Measurements from ENCODE around the gene RIN3. TPM values are rescaled to one million over a fixed set of nuclear protein-coding genes. Genes with fewer than 3 reads are reported as not detected.

Gene RIN3
- total and polyA plus RNA-seq, 2 of the 4 experiments (the other 2 are of a cell fraction): 2.5 to 11.1 TPM

DNA sequence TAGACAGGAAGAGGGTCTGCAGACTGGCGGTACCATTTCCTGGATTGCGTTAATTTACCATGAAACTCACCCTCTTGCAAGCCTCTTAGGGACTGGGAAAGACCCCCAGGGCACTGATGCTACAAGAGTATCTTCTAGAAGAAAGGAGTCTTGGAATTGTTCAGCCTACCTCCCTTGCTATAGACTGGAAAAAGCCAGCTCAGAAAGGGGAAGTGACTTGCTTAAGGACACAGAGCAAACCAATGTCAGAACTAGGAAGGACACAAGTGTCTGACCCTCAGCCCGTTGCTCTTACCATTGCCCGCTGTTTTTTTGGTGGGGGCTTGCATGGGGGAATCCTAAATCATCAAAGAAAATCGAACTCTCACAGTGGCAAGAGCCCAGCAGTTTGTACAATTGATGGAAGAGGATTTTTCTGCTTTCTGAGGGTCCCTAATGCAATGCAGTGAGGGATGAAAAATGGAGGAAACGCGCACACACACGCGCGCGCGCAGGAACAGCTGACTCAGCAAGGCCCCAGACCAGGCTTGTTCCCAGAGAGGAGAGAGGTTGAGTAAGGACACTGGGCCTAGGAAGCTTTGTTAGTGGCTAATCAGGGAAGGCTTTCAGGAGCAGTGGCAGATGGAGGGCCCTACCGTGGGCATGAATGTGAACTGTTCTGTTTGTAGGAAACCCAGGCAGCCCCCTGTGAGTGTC is 50.9 kb downstream of the RIN3 start:
- Histone ChIP-seq H2BK20ac (ENCODE audit: low read depth, low read length) (no peak overlapping the region), H2BK15ac (ENCODE audit: low read depth, low read length) (no peak overlapping the region), H4K91ac (ENCODE audit: insufficient read depth, low read depth, low read length) (peak overlapping the region; percentile 15; the same call in 1 of the 2 replicates), H3K27ac (ENCODE audit: insufficient read depth, low read length) (no peak overlapping the region), H3K9ac (ENCODE audit: low read depth, low read length) (no peak overlapping the region), H3K56ac (ENCODE audit: extremely low read depth, insufficient read depth, low read length) (no peak overlapping the region), H2AK9ac (replicated peaks; ENCODE audit: low read depth, low read length, poor library complexity) (no peak overlapping the region), H4K8ac (ENCODE audit: low read depth in 2 of 2, low read length in 2 of 2) (no peak overlapping the region), H3K4me3 (ENCODE audit: insufficient read depth, low read depth, low read length) (no peak overlapping the region), H3K9me1 (ENCODE audit: insufficient read depth, low read length) (peaks cover 19% of the 10 kb centered on the region), H3K79me1 (ENCODE audit: low read depth in 1 of 2, low read length in 2 of 2) (peaks cover 15 to 68% of the 10 kb centered on the region in 2 experiments), H3K23ac (ENCODE audit: low read depth, low read length) (no peak overlapping the region), H4K20me1 (ENCODE audit: insufficient read depth, low read length) (no peaks in the 10 kb centered on the region; the same call in 1 of the 2 replicates), H3K18ac (ENCODE audit: low read depth, low read length) (no peak overlapping the region), H3K27me3 (ENCODE audit: control insufficient read depth, insufficient read depth, low read length) (no peaks in the 10 kb centered on the region), H3K4me1 (ENCODE audit: control insufficient read depth, insufficient read depth, low read length) (peaks cover 16% of the 10 kb centered on the region), H2AK5ac (ENCODE audit: low read depth, low read length) (0 out of 2 replicates have a peak overlapping the region, but pooled peaks have one; percentile 6), H3K14ac (replicated peaks; ENCODE audit: low read depth, low read length) (no peak overlapping the region), H3K4ac (ENCODE audit: low read depth, low read length) (no peak overlapping the region; the same call in 1 of the 2 replicates), H2BK120ac (ENCODE audit: low read depth, low read length) (peak overlapping the region; percentile 16; the same call in 1 of the 2 replicates), H2BK5ac (ENCODE audit: low read depth, low read length, poor library complexity, severe bottlenecking) (peak overlapping the region; percentile 12), H2AFZ (replicated peaks; ENCODE audit: low read length, poor library complexity) (no peak overlapping the region), H3K9me3 (ENCODE audit: control insufficient read depth, insufficient read depth, low read length) (peaks cover 4% of the 10 kb centered on the region; the same call in 1 of the 2 replicates), H3K36me3 (ENCODE audit: control insufficient read depth, insufficient read depth, low read length) (peaks cover 25% of the 10 kb centered on the region), H4K5ac (ENCODE audit: low read depth, low read length) (peak overlapping the region; percentile 20; the same call in 1 of the 2 replicates), H3K4me2 (ENCODE audit: low read depth, low read length) (no peak overlapping the region)
- dilution Hi-C loops (cut with HindIII; ENCODE audit: low sequenced_read_pairs, unreplicated experiment) (no loop called here), intact Hi-C loops (cut with micrococcal nuclease) (no loop called here), in situ Hi-C loops (cut with MboI; ENCODE audit: low sequenced_read_pairs) (no loop called here)
- CTCF ChIA-PET: interaction anchor here (0.6 to 2.1 kb wide), 2 partner anchors 12 to 151 kb away, joined by 4 to 6 read pairs; no protein-coding TSS in a partner anchor
- no TSS peak for BruUV-seq (replicated peaks)
- POLR2A ChIA-PET (ENCODE audit: unreplicated experiment): no interaction called here
- 73% methylated on average over 2 of the region's 13 CpGs; no CpG with 5 or more reads in 1 of the 2 experiments for WGBS, 2 experiments (ENCODE audit: extremely low coverage in 2 of 2, insufficient read length in 1 of 2)
- peak; percentile 89 for TF ChIP-seq MAFK (IDR thresholded peaks at IDR 0.05; ENCODE audit: low read depth, low read length)
- no peak for TF ChIP-seq RAD21 (IDR thresholded peaks at IDR 0.05; ENCODE audit: low read length)
- no peak for TF ChIP-seq RCOR1 (IDR thresholded peaks at IDR 0.05; ENCODE audit: insufficient replicate concordance, low read length)
- DNase-seq: no peak
- no peak for ATAC-seq (ENCODE audit: low read depth)
